DOHH2 (cell line): ENCODE results near the gene ASB9.

Experiments used
- H3F3A ChIP-seq: fragments of 200-600 bp; sonication (generic), shearing (Covaris generic); 2 replicates; pipeline ENCODE4 v1.6.0; 2016; ENCODE audit warnings: antibody characterized with exemption, mild to moderate bottlenecking; ENCODE audit not compliant: control insufficient read depth, insufficient read depth
- H3K27ac ChIP-seq: fragments of 200-600 bp; sonication (generic); 2 replicates; pipeline ENCODE4 v1.5.1; 2014; ENCODE audit warnings: low read depth, mild to moderate bottlenecking, low read length, moderate library complexity
- H3K27me3 ChIP-seq: fragments of 200-600 bp; sonication (generic); 2 replicates; pipeline ENCODE4 v1.6.1; 2014; ENCODE audit warnings: mild to moderate bottlenecking, low read length, mixed read lengths; ENCODE audit not compliant: control insufficient read depth
- H3K36me3 ChIP-seq: fragments of 200-600 bp; sonication (generic); 2 replicates; pipeline ENCODE4 v1.6.1; 2014; ENCODE audit warnings: mild to moderate bottlenecking, low read length, moderate library complexity, mixed read lengths; ENCODE audit not compliant: control insufficient read depth
- H3K4me1 ChIP-seq: fragments of 200-600 bp; sonication (generic); 2 replicates; pipeline ENCODE4 v1.6.1; 2014; ENCODE audit warnings: mild to moderate bottlenecking, low read length, mixed read lengths; ENCODE audit not compliant: control insufficient read depth
- H3K4me2 ChIP-seq: fragments of 200-600 bp; sonication (generic); 2 replicates; pipeline ENCODE4 v1.6.0; 2014; ENCODE audit warnings: mild to moderate bottlenecking, low read length, moderate library complexity
- H3K4me3 ChIP-seq: fragments of 200-600 bp; sonication (generic); 2 replicates; pipeline ENCODE4 v1.5.1; 2014; ENCODE audit warnings: mild to moderate bottlenecking, low read length, mixed read lengths
- H3K79me2 ChIP-seq: fragments of 200-600 bp; sonication (generic); 2 replicates; pipeline ENCODE4 v1.6.1; 2014; ENCODE audit warnings: mild to moderate bottlenecking, low read length, mixed read lengths; ENCODE audit not compliant: control insufficient read depth
- H3K9me2 ChIP-seq: fragments of 200-600 bp; sonication (generic); replicated peaks from 2 replicates; pipeline ENCODE4 v1.6.1; 2014; ENCODE audit warnings: mild to moderate bottlenecking, low read length, mixed read lengths; ENCODE audit not compliant: control insufficient read depth
- H3K9me3 ChIP-seq: fragments of 200-600 bp; sonication (generic); 2 replicates; pipeline ENCODE4 v1.6.1; 2014; ENCODE audit warnings: antibody characterized with exemption, low read length, mixed read lengths; ENCODE audit not compliant: control insufficient read depth, insufficient read depth
- H4K20me1 ChIP-seq: fragments of 200-600 bp; sonication (generic); 2 replicates; pipeline ENCODE4 v1.6.0; 2014; ENCODE audit warnings: low read depth, mild to moderate bottlenecking, antibody characterized with exemption, low read length, moderate library complexity; ENCODE audit not compliant: control insufficient read depth, insufficient read depth
- CTCF ChIP-seq: fragments of 200-600 bp; sonication (generic); IDR thresholded peaks from one replicate; pipeline ENCODE4 v1.5.1; 2014; ENCODE audit warnings: antibody characterized with exemption, mild to moderate bottlenecking, low read depth, low read length; ENCODE audit not compliant: poor library complexity, severe bottlenecking
- EZH2phosphoT487 ChIP-seq: fragments of 200-600 bp; sonication (generic); IDR thresholded peaks from 2 replicates; pipeline ENCODE4 v1.6.1; 2017; ENCODE audit warnings: borderline replicate concordance, mild to moderate bottlenecking, antibody characterized with exemption, low read length, moderate library complexity, mixed read lengths

ASB9 gene

GRCh38 chrX:15254852-15255251, 15.0 kb downstream of the ASB9 start:
- H3K36me3 ChIP-seq: no peaks in the 10 kb centered on the region
- no peaks in the 10 kb centered on the region for H3K4me1 ChIP-seq
- no peaks in the 10 kb centered on the region for H3F3A ChIP-seq
- H3K27me3 ChIP-seq: no peaks in the 10 kb centered on the region
- H3K9me2 ChIP-seq: no peaks in the 10 kb centered on the region
- TF ChIP-seq CTCF: no peak
- TF ChIP-seq EZH2phosphoT487: no peak
- no peaks in the 10 kb centered on the region for H4K20me1 ChIP-seq
- H3K9me3 ChIP-seq: no peaks in the 10 kb centered on the region
- H3K4me3 ChIP-seq: no peak overlapping the region
- no peak overlapping the region for H3K27ac ChIP-seq
- H3K4me2 ChIP-seq: no peak overlapping the region
- no peaks in the 10 kb centered on the region for H3K79me2 ChIP-seq

- no peaks in the 10 kb centered on the region for H3K9me2 ChIP-seq
- H3F3A ChIP-seq: no peaks in the 10 kb centered on the region
- no peaks in the 10 kb centered on the region for H4K20me1 ChIP-seq
- no peak overlapping the region for H3K4me2 ChIP-seq
- H3K4me3 ChIP-seq: no peak overlapping the region
- no peaks in the 10 kb centered on the region for H3K27me3 ChIP-seq
- no peaks in the 10 kb centered on the region for H3K36me3 ChIP-seq
- H3K9me3 ChIP-seq: no peaks in the 10 kb centered on the region
- H3K79me2 ChIP-seq: no peaks in the 10 kb centered on the region
- H3K4me1 ChIP-seq: no peaks in the 10 kb centered on the region
- no peak for TF ChIP-seq CTCF
- no peak overlapping the region for H3K27ac ChIP-seq
These were observed 24.0 kb downstream of the ASB9 start for GRCh38 chrX:15245896-15246295.

- Histone ChIP-seq H3K9me2 (no peaks in the 10 kb centered on the region), H3F3A (no peaks in the 10 kb centered on the region), H3K79me2 (no peaks in the 10 kb centered on the region), H3K27me3 (no peaks in the 10 kb centered on the region), H3K4me1 (no peaks in the 10 kb centered on the region), H3K27ac (no peak overlapping the region), H3K9me3 (no peaks in the 10 kb centered on the region), H3K36me3 (no peaks in the 10 kb centered on the region), H3K4me3 (no peak overlapping the region), H3K4me2 (no peak overlapping the region), H4K20me1 (no peaks in the 10 kb centered on the region)
- TF ChIP-seq CTCF (no peak), EZH2phosphoT487 (no peak)
These were observed 25.5 kb downstream of the ASB9 start for GRCh38 chrX:15244421-15244820.

- Histone ChIP-seq H4K20me1 (no peaks in the 10 kb centered on the region), H3K4me1 (no peaks in the 10 kb centered on the region), H3K27ac (no peak overlapping the region), H3K79me2 (no peaks in the 10 kb centered on the region), H3K9me3 (no peaks in the 10 kb centered on the region), H3K4me3 (no peak overlapping the region), H3K36me3 (no peaks in the 10 kb centered on the region), H3K9me2 (no peaks in the 10 kb centered on the region), H3K27me3 (no peaks in the 10 kb centered on the region), H3F3A (no peaks in the 10 kb centered on the region), H3K4me2 (no peak overlapping the region)
- TF ChIP-seq EZH2phosphoT487 (no peak), CTCF (peak; percentile 31)
These were observed 26.9 kb downstream of the ASB9 start for GRCh38 chrX:15242899-15243555.
